HepG2 (cell line): Measurements from ENCODE around the gene MAPK8IP3. TPM values are rescaled to one million over a fixed set of nuclear protein-coding genes. Genes with fewer than 3 reads are reported as not detected.

Experiments used
- ATAC-seq: fragments of 200-7000 bp; cut with Tn5 transposase; 3 replicates; pipeline ENCODE4 v1.9.1; 2020; ENCODE audit warnings: mild to moderate bottlenecking, moderate library complexity
- BruUV-seq: library from RNA; stranded (reverse); fragments of 400-500 nt; replicated peaks from 2 replicates; lab custom pipeline; 2021; lab: Mats Ljungman, UMichigan
- CTCF ChIA-PET: fragments of 300-600 bp; formaldehyde crosslinking; extraction: SDS; loops from one replicate; lab custom pipeline; 2021; ENCODE audit warnings: low total read pairs, inconsistent platforms, low intra/inter-chr PET ratio; lab: Yijun Ruan, JAX
- POLR2A ChIA-PET: fragments of 350-600 bp; sonication (Branson Sonifier 250); formaldehyde crosslinking; loops from one replicate; lab custom pipeline; 2020; ENCODE audit warnings: antibody characterized with exemption, inconsistent platforms; lab: Yijun Ruan, JAX
- DNase-seq: peaks from one replicate; pipeline ENCODE4 v3.0.0-alpha.2; 2015; ENCODE audit warnings: low spot score
- FAIRE-seq: peaks from 3 replicates; lab custom pipeline; 2011; peaks lifted over from hg19 to GRCh38; lab: Jason Lieb, UNC
- H2AFZ ChIP-seq: one replicate; pipeline ENCODE4 v1.6.1; 2011; ENCODE audit warnings: low read length, inconsistent platforms
- H3K27ac ChIP-seq: fragments of 300-600 bp; 3 replicates; pipeline ENCODE4 v1.8.0; 2011; ENCODE audit warnings: mixed run types, mild to moderate bottlenecking, mixed read lengths, low read length, inconsistent platforms; ENCODE audit not compliant: insufficient read depth; ENCODE audit errors: extremely low read length
- H3K27me3 ChIP-seq, 2 experiments: fragments of 200-600 bp in 1 of 2; 2 replicates in 1 of 2; 3 replicates in 1 of 2; pipeline versions ENCODE4 v1.6.0 to v1.8.0; 2011; ENCODE audit warnings: low read length in 2 of 2, mild to moderate bottlenecking in 2 of 2, moderate library complexity in 2 of 2, inconsistent platforms in 1 of 2; ENCODE audit not compliant: insufficient read depth in 2 of 2, control insufficient read depth in 1 of 2
- H3K36me3 ChIP-seq, 2 experiments: fragments of 200-600 bp in 1 of 2; replicated peaks in 1 of 2; 2 replicates in 1 of 2; 3 replicates in 1 of 2; pipeline versions ENCODE4 v1.5.1 to v1.8.0; 2011; ENCODE audit warnings: low read length in 2 of 2, inconsistent platforms in 1 of 2; ENCODE audit not compliant: insufficient read depth in 2 of 2, control insufficient read depth in 1 of 2
- H3K4me1 ChIP-seq: 2 replicates; pipeline ENCODE4 v1.5.1; 2012; ENCODE audit warnings: low read length, inconsistent platforms; ENCODE audit not compliant: insufficient read depth
- H3K4me2 ChIP-seq: 2 replicates; pipeline ENCODE4 v1.6.0; 2011; ENCODE audit warnings: low read depth, low read length, inconsistent platforms
- H3K4me3 ChIP-seq, 3 experiments: fragments of 200-600 bp in 1 of 3; sonication (generic), shearing (Covaris generic) in 1 of 3; replicated peaks in 1 of 3; 2 replicates each; pipeline ENCODE4 v1.5.1; 2011 to 2016; ENCODE audit warnings: low read length in 3 of 3, inconsistent platforms in 2 of 3, low read depth in 2 of 3, mild to moderate bottlenecking in 2 of 3, control low read depth in 1 of 3, mixed read lengths in 1 of 3; ENCODE audit not compliant: insufficient read depth in 1 of 3
- H3K79me2 ChIP-seq: one replicate; pipeline ENCODE4 v1.6.1; 2011; ENCODE audit warnings: low read length, inconsistent platforms; ENCODE audit not compliant: insufficient read depth
- H3K9ac ChIP-seq: 2 replicates; pipeline ENCODE4 v1.6.0; 2011; ENCODE audit warnings: mild to moderate bottlenecking, low read depth, low read length, inconsistent platforms; ENCODE audit not compliant: insufficient read depth
- H3K9me3 ChIP-seq: 2 replicates; pipeline ENCODE4 v1.5.1; 2012; ENCODE audit warnings: mild to moderate bottlenecking, low read length
- H4K20me1 ChIP-seq: 2 replicates; pipeline ENCODE4 v1.6.0; 2011; ENCODE audit warnings: inconsistent platforms, mild to moderate bottlenecking, low read length, moderate library complexity; ENCODE audit not compliant: insufficient read depth
- CBX2 ChIP-seq, 2 experiments: fragments of 200-600 bp in 1 of 2; sonication (generic); formaldehyde crosslinking in 1 of 2; IDR thresholded peaks; 2 replicates each; pipeline versions ENCODE4 v1.7.0 to v1.8.1; 2018 to 2022; ENCODE audit warnings: low read depth in 2 of 2, low read length in 1 of 2, mild to moderate bottlenecking in 1 of 2, missing genetic modification reagents in 1 of 2
- CENPX ChIP-seq: sonication (generic); formaldehyde crosslinking; IDR thresholded peaks from 2 replicates; pipeline ENCODE4 v1.9.0; 2021; ENCODE audit warnings: mild to moderate bottlenecking, missing genetic modification reagents, moderate library complexity
- GMEB2 ChIP-seq: IDR thresholded peaks from 2 replicates; pipeline ENCODE4 v1.6.1; 2016; ENCODE audit warnings: missing biosample characterization, missing genetic modification reagents, low read depth
- PITX1 ChIP-seq: sonication (generic); formaldehyde crosslinking; IDR thresholded peaks from 2 replicates; pipeline ENCODE4 v1.5.1; 2020; ENCODE audit warnings: mild to moderate bottlenecking, missing genetic modification reagents
- TFE3 ChIP-seq: IDR thresholded peaks from 2 replicates; pipeline ENCODE4 v1.6.1; 2016
- ZNF629 ChIP-seq: sonication (generic); formaldehyde crosslinking; conservative IDR thresholded peaks from 2 replicates; pipeline ENCODE4 v1.5.0; 2020; ENCODE audit warnings: missing genetic modification reagents
- ZNF678 ChIP-seq: sonication (generic); formaldehyde crosslinking; IDR thresholded peaks from 2 replicates; pipeline ENCODE4 v1.4.0; 2020; ENCODE audit warnings: mild to moderate bottlenecking, missing genetic modification reagents
- WGBS: methylation state at CpG from one replicate; pipeline ENCODE4 v1.1.6; 2017; ENCODE audit warnings: low lambda C conversion rate; 5-methylcytosine and 5-hydroxymethylcytosine counted together
- in situ Hi-C: cut with HindIII; loops from 2 replicates; pipeline ENCODE4 v1.10.0; 2017; ENCODE audit warnings: low pct_unique_long_range_greater_than_20kb; ENCODE audit not compliant: extremely low pct_ligation_motif_present
- intact Hi-C: fragments of 100-400 bp; cut with micrococcal nuclease; formaldehyde crosslinking; loops from one replicate; pipeline ENCODE4 v1.10.0; 2022; ENCODE audit not compliant: unreplicated experiment
- polyA plus RNA-seq, 8 experiments: library from polyadenylated mRNA; depleted of rRNA in 3 of 8; stranded (reverse) in 7 of 8; unstranded in 1 of 8; fragments of >200 nt; fragmentation: Illumina TruSeq in 4 of 8; extraction: Trizol in 4 of 8; gene quantifications; 2 replicates each; pipeline versions ENCODE4 v1.2.1 to v1.2.3, GENCODE V29; 2011 to 2016; ENCODE audit warnings: low read depth in 4 of 8, missing spikeins in 1 of 8, mixed read lengths in 1 of 8; ENCODE audit not compliant: insufficient read depth in 1 of 8
- total RNA-seq, 5 experiments: library from RNA; depleted of rRNA; stranded (reverse); fragments of >200 nt; fragmentation: Illumina TruSeq; extraction: Trizol; gene quantifications; 2 replicates each; pipeline ENCODE4 v1.2.3, GENCODE V29; 2016; ENCODE audit warnings: low read depth in 1 of 5
- TF ChIP-seq, protein P1 (sequence below): sonication (generic); formaldehyde crosslinking; IDR thresholded peaks from 2 replicates; pipeline ENCODE4 v1.5.0; 2020; ENCODE audit warnings: mild to moderate bottlenecking, missing genetic modification reagents, borderline replicate concordance
- TF ChIP-seq, protein P2 (sequence below): sonication (generic); formaldehyde crosslinking; IDR thresholded peaks from 2 replicates; pipeline ENCODE4 v1.4.0; 2020; ENCODE audit warnings: mild to moderate bottlenecking, missing genetic modification reagents

Gene MAPK8IP3
- total and polyA plus RNA-seq, 2 of the 13 experiments (the other 11 are each of a cell fraction or from before 2014, with no cell fraction given), result 25.1 to 41.7 TPM

GRCh38 chr16:1690810-1691209, 15.2 kb upstream of the MAPK8IP3 start:
- Histone ChIP-seq H3K9me3 (no peaks in the 10 kb centered on the region), H3K4me3 (no peak overlapping the region), H2AFZ (no peak overlapping the region), H3K36me3 (peaks cover 16 to 76% of the 10 kb centered on the region in 2 experiments), H3K27me3 (no peaks in the 10 kb centered on the region), H4K20me1 (peaks cover 6% of the 10 kb centered on the region; the same call in 1 of the 2 replicates), H3K9ac (no peak overlapping the region), H3K79me2 (peaks cover 57% of the 10 kb centered on the region), H3K27ac (no peak overlapping the region), H3K4me1 (peaks cover 35% of the 10 kb centered on the region), H3K4me2 (no peak overlapping the region)
- DNase-seq (no peak), FAIRE-seq (no peak), ATAC-seq (no peak)
- WGBS, result 100% methylated on average over 1 of the region's 1 CpG
- BruUV-seq, result no TSS peak
- no peak for TF ChIP-seq PITX1 (CRISPR knock-in tag)
- 0 out of 2 replicates have a peak, but pooled peaks have one; percentile 24 for TF ChIP-seq ZNF629
- in situ Hi-C loops, result no loop called here
- POLR2A ChIA-PET, result no interaction called here
- intact Hi-C loops, result no loop called here
- CTCF ChIA-PET, result no interaction called here

GRCh38 chr16:1691276-1691675, 14.7 kb upstream of the MAPK8IP3 start:
- no peak overlapping the region for H3K4me2 ChIP-seq
- H3K9ac ChIP-seq, result no peak overlapping the region
- no peak overlapping the region for H2AFZ ChIP-seq
- H3K79me2 ChIP-seq, result peaks cover 56% of the 10 kb centered on the region
- DNase-seq (no peak), FAIRE-seq (no peak), ATAC-seq (no peak)
- no peaks in the 10 kb centered on the region for H3K9me3 ChIP-seq
- no peak overlapping the region for H3K27ac ChIP-seq
- in situ Hi-C loops (no loop called here), intact Hi-C loops (no loop called here)
- peaks cover 35% of the 10 kb centered on the region for H3K4me1 ChIP-seq
- CTCF ChIA-PET, result no interaction called here
- H3K4me3 ChIP-seq, result no peak overlapping the region
- BruUV-seq, result no TSS peak
- H4K20me1 ChIP-seq, result peaks cover 6% of the 10 kb centered on the region; the same call in 1 of the 2 replicates
- peaks cover 16 to 78% of the 10 kb centered on the region in 2 experiments for H3K36me3 ChIP-seq
- POLR2A ChIA-PET, result no interaction called here
- H3K27me3 ChIP-seq, result no peaks in the 10 kb centered on the region
- TF ChIP-seq, protein P1, sequence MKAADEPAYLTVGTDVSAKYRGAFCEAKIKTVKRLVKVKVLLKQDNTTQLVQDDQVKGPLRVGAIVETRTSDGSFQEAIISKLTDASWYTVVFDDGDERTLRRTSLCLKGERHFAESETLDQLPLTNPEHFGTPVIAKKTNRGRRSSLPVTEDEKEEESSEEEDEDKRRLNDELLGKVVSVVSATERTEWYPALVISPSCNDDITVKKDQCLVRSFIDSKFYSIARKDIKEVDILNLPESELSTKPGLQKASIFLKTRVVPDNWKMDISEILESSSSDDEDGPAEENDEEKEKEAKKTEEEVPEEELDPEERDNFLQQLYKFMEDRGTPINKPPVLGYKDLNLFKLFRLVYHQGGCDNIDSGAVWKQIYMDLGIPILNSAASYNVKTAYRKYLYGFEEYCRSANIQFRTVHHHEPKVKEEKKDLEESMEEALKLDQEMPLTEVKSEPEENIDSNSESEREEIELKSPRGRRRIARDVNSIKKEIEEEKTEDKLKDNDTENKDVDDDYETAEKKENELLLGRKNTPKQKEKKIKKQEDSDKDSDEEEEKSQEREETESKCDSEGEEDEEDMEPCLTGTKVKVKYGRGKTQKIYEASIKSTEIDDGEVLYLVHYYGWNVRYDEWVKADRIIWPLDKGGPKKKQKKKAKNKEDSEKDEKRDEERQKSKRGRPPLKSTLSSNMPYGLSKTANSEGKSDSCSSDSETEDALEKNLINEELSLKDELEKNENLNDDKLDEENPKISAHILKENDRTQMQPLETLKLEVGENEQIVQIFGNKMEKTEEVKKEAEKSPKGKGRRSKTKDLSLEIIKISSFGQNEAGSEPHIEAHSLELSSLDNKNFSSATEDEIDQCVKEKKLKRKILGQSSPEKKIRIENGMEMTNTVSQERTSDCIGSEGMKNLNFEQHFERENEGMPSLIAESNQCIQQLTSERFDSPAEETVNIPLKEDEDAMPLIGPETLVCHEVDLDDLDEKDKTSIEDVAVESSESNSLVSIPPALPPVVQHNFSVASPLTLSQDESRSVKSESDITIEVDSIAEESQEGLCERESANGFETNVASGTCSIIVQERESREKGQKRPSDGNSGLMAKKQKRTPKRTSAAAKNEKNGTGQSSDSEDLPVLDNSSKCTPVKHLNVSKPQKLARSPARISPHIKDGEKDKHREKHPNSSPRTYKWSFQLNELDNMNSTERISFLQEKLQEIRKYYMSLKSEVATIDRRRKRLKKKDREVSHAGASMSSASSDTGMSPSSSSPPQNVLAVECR (CRISPR knock-in tag), result no peak
- TF ChIP-seq GMEB2 (CRISPR knock-in tag), result no peak
- TF ChIP-seq TFE3 (CRISPR knock-in tag), result no peak
- no peak for TF ChIP-seq CENPX (CRISPR knock-in tag)
- no peak for TF ChIP-seq ZNF678
- TF ChIP-seq, protein P2, sequence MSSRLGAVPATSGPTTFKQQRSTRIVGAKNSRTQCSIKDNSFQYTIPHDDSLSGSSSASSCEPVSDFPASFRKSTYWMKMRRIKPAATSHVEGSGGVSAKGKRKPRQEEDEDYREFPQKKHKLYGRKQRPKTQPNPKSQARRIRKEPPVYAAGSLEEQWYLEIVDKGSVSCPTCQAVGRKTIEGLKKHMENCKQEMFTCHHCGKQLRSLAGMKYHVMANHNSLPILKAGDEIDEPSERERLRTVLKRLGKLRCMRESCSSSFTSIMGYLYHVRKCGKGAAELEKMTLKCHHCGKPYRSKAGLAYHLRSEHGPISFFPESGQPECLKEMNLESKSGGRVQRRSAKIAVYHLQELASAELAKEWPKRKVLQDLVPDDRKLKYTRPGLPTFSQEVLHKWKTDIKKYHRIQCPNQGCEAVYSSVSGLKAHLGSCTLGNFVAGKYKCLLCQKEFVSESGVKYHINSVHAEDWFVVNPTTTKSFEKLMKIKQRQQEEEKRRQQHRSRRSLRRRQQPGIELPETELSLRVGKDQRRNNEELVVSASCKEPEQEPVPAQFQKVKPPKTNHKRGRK (CRISPR knock-in tag), result no peak
- no peak for TF ChIP-seq CBX2 (IDR thresholded peaks at IDR 0.05; ENCODE audit: low read depth, low read length)
- TF ChIP-seq CBX2 (CRISPR knock-in tag; IDR thresholded peaks at IDR 0.05; ENCODE audit: low read depth), result no peak
